ENCODE results near the gene NPFFR2.

NPFFR2 gene

GRCh38 chr4:72094059-72094797 lies 62.4 kb downstream of the NPFFR2 start:
- no peaks in the 10 kb centered on the region for H3K79me2 ChIP-seq (ENCODE audit: low read length)
- H4K20me1 ChIP-seq (ENCODE audit: insufficient read depth, low read length) = no peaks in the 10 kb centered on the region
- H3K36me3 ChIP-seq (replicated peaks; ENCODE audit: low read depth, low read length) = peaks cover 4% of the 10 kb centered on the region
- H3K4me1 ChIP-seq (ENCODE audit: low read length) = peaks cover 15% of the 10 kb centered on the region
- H3K4me3 ChIP-seq (ENCODE audit: low read length) = no peak overlapping the region
- TF ChIP-seq EZH2phosphoT487 (IDR thresholded peaks at IDR 0.05; ENCODE audit: low read depth) = no peak
- TF ChIP-seq, protein P1, sequence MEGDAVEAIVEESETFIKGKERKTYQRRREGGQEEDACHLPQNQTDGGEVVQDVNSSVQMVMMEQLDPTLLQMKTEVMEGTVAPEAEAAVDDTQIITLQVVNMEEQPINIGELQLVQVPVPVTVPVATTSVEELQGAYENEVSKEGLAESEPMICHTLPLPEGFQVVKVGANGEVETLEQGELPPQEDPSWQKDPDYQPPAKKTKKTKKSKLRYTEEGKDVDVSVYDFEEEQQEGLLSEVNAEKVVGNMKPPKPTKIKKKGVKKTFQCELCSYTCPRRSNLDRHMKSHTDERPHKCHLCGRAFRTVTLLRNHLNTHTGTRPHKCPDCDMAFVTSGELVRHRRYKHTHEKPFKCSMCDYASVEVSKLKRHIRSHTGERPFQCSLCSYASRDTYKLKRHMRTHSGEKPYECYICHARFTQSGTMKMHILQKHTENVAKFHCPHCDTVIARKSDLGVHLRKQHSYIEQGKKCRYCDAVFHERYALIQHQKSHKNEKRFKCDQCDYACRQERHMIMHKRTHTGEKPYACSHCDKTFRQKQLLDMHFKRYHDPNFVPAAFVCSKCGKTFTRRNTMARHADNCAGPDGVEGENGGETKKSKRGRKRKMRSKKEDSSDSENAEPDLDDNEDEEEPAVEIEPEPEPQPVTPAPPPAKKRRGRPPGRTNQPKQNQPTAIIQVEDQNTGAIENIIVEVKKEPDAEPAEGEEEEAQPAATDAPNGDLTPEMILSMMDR (IDR thresholded peaks at IDR 0.05; ENCODE audit: low read depth, low read length) = no peak
- H3K9me3 ChIP-seq (ENCODE audit: insufficient read depth, low read length) = peaks cover 4% of the 10 kb centered on the region; the same call in 1 of the 2 replicates
- no peaks in the 10 kb centered on the region for H3K27me3 ChIP-seq (ENCODE audit: low read depth, low read length)
- H3K9ac ChIP-seq (ENCODE audit: low read length) = no peak overlapping the region
- no peak overlapping the region for H3K27ac ChIP-seq (ENCODE audit: low read length)
- no peak overlapping the region for H2AFZ ChIP-seq (ENCODE audit: low read depth, low read length)
- no peak overlapping the region for H3K4me2 ChIP-seq (ENCODE audit: low read length)

DNA sequence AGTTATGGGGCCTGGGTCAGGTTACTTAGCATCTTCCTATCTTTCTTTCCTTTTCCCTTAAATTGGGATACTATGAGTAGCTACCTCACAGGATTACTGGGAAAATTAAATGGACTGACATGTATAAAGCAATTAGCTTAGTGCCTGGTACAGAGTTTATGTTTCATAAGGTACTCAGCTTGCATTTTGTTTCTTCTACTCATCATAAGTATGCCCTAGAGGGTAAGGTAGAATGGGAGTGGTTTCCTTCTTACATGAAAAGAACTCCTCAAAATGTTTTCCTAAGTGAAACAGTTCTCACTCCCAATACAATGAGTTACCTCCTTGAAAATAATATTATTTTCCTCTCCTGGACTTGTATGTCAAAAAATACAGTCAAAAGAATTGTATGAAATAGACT lies 75.7 kb downstream of the NPFFR2 start:
- H3K4me3 ChIP-seq (ENCODE audit: low read length) = no peak overlapping the region
- H3K4me2 ChIP-seq (ENCODE audit: low read length) = no peak overlapping the region; the same call in 1 of the 2 replicates
- H3K9ac ChIP-seq (ENCODE audit: low read length) = no peak overlapping the region
- H3K4me1 ChIP-seq (ENCODE audit: low read length) = peaks cover 67% of the 10 kb centered on the region
- no peaks in the 10 kb centered on the region for H3K9me3 ChIP-seq (ENCODE audit: insufficient read depth, low read length)
- no peaks in the 10 kb centered on the region for H4K20me1 ChIP-seq (ENCODE audit: insufficient read depth, low read length)
- H3K27ac ChIP-seq (ENCODE audit: low read length) = peak overlapping the region; percentile 28
- no peaks in the 10 kb centered on the region for H3K27me3 ChIP-seq (ENCODE audit: low read depth, low read length)
- TF ChIP-seq, protein P1 (IDR thresholded peaks at IDR 0.05; ENCODE audit: low read depth, low read length) = no peak
- TF ChIP-seq EZH2phosphoT487 (IDR thresholded peaks at IDR 0.05; ENCODE audit: low read depth) = no peak
- no peaks in the 10 kb centered on the region for H3K79me2 ChIP-seq (ENCODE audit: low read length)
- H2AFZ ChIP-seq (ENCODE audit: low read depth, low read length) = no peak overlapping the region; the same call in 1 of the 2 replicates
- peaks cover 19% of the 10 kb centered on the region for H3K36me3 ChIP-seq (replicated peaks; ENCODE audit: low read depth, low read length)

- TF ChIP-seq, protein P1 (IDR thresholded peaks at IDR 0.05; ENCODE audit: low read depth, low read length) = no peak
- no peak for TF ChIP-seq EZH2phosphoT487 (IDR thresholded peaks at IDR 0.05; ENCODE audit: low read depth)
- H3K4me2 ChIP-seq (ENCODE audit: low read length) = peak overlapping the region; percentile 58
- no peaks in the 10 kb centered on the region for H4K20me1 ChIP-seq (ENCODE audit: insufficient read depth, low read length)
- peak overlapping the region; percentile 22; the same call in 1 of the 2 replicates for H2AFZ ChIP-seq (ENCODE audit: low read depth, low read length)
- H3K9ac ChIP-seq (ENCODE audit: low read length) = peak overlapping the region; percentile 69
- peaks cover 84% of the 10 kb centered on the region for H3K4me1 ChIP-seq (ENCODE audit: low read length)
- peak overlapping the region; percentile 25 for H3K4me3 ChIP-seq (ENCODE audit: low read length)
- peak overlapping the region; percentile 93 for H3K27ac ChIP-seq (ENCODE audit: low read length)
- H3K9me3 ChIP-seq (ENCODE audit: insufficient read depth, low read length) = no peaks in the 10 kb centered on the region
- no peaks in the 10 kb centered on the region for H3K79me2 ChIP-seq (ENCODE audit: low read length)
- H3K36me3 ChIP-seq (replicated peaks; ENCODE audit: low read depth, low read length) = peaks cover 16% of the 10 kb centered on the region
- H3K27me3 ChIP-seq (ENCODE audit: low read depth, low read length) = no peaks in the 10 kb centered on the region
These were observed 77.6 kb downstream of the NPFFR2 start for GRCh38 chr4:72109364-72109763.

DNA sequence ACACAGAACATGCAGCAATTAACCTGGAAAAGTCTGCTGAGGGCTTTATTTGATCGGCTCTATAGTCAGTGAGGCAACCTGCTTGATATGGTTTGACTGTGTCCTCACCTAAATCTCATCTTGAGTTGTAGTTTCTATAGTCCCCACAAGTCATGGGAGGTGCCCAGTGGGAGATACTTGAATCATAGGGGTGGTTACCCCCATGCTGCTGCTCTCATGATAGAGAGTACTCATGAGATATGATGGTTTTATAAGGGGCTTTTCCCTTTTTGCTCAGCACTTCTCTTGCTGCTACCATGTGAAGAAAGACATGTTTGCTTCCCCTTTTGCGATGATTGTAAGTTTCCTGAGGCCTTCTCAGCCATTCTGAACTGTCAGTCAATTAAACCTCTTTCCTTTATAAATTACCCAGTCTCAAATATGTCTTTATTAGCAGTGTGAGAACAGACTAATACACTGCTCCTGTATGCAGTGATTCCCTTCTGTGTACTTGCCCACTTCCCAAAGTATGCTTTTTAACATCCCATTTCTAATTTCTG lies 78.2 kb downstream of the NPFFR2 start:
- no peak for TF ChIP-seq EZH2phosphoT487 (IDR thresholded peaks at IDR 0.05; ENCODE audit: low read depth)
- TF ChIP-seq, protein P1 (IDR thresholded peaks at IDR 0.05; ENCODE audit: low read depth, low read length) = no peak
- Histone ChIP-seq H4K20me1 (ENCODE audit: insufficient read depth, low read length) (no peaks in the 10 kb centered on the region), H3K4me3 (ENCODE audit: low read length) (peak overlapping the region; percentile 25), H2AFZ (ENCODE audit: low read depth, low read length) (peak overlapping the region; percentile 22; the same call in 1 of the 2 replicates), H3K4me1 (ENCODE audit: low read length) (peaks cover 90% of the 10 kb centered on the region), H3K27ac (ENCODE audit: low read length) (peak overlapping the region; percentile 93), H3K9ac (ENCODE audit: low read length) (peak overlapping the region; percentile 69), H3K36me3 (replicated peaks; ENCODE audit: low read depth, low read length) (peaks cover 21% of the 10 kb centered on the region), H3K4me2 (ENCODE audit: low read length) (peak overlapping the region; percentile 58), H3K9me3 (ENCODE audit: insufficient read depth, low read length) (no peaks in the 10 kb centered on the region), H3K79me2 (ENCODE audit: low read length) (no peaks in the 10 kb centered on the region), H3K27me3 (ENCODE audit: low read depth, low read length) (no peaks in the 10 kb centered on the region)
